Neural progenitor cell (in vitro differentiated cells): ENCODE measurements around the gene KMT5C. TPM values are rescaled to one million over a fixed set of nuclear protein-coding genes. Genes with fewer than 3 reads are reported as not detected.
A peak's percentile ranks its signal among the peaks of the same experiment; 100 is the strongest.

Experiments
- DNase-seq: peaks from one replicate; pipeline ENCODE4 v3.0.0-alpha.2; 2016; ENCODE audit warnings: low spot score
- H2AFZ ChIP-seq: fragments of 200-600 bp; sonication (generic); replicated peaks from 2 replicates; pipeline ENCODE4 v1.6.1; 2016; ENCODE audit warnings: antibody characterized with exemption
- H3F3A ChIP-seq: fragments of 200-600 bp; sonication (generic); 2 replicates; pipeline ENCODE4 v1.6.1; 2016; ENCODE audit warnings: antibody characterized with exemption, low read depth
- H3K27ac ChIP-seq: fragments of 200-600 bp; sonication (generic); 2 replicates; pipeline ENCODE4 v1.5.1; 2016; ENCODE audit warnings: mild to moderate bottlenecking
- H3K27me3 ChIP-seq: fragments of 200-600 bp; sonication (generic); 2 replicates; pipeline ENCODE4 v1.6.1; 2016; ENCODE audit warnings: mild to moderate bottlenecking, moderate library complexity
- H3K36me3 ChIP-seq: fragments of 200-600 bp; sonication (generic); 2 replicates; pipeline ENCODE4 v1.5.1; 2016
- H3K4me1 ChIP-seq: fragments of 200-600 bp; sonication (generic); 2 replicates; pipeline ENCODE4 v1.6.1; 2016; ENCODE audit warnings: mixed run types
- H3K4me2 ChIP-seq: fragments of 200-600 bp; sonication (generic); 2 replicates; pipeline ENCODE4 v1.6.1; 2016
- H3K4me3 ChIP-seq: fragments of 200-600 bp; sonication (generic); 2 replicates; pipeline ENCODE4 v1.5.1; 2016
- H3K79me2 ChIP-seq: fragments of 200-600 bp; sonication (generic); 2 replicates; pipeline ENCODE4 v1.6.1; 2016; ENCODE audit warnings: low read depth
- H3K9ac ChIP-seq: fragments of 200-600 bp; sonication (generic); 2 replicates; pipeline ENCODE4 v1.6.1; 2016
- H3K9me3 ChIP-seq: fragments of 200-600 bp; sonication (generic); 2 replicates; pipeline ENCODE4 v1.5.1; 2016; ENCODE audit warnings: low read depth
- H4K20me1 ChIP-seq: fragments of 200-600 bp; sonication (generic); 2 replicates; pipeline ENCODE4 v1.6.1; 2016; ENCODE audit warnings: low read depth
- H3K27ac Mint-ChIP-seq: 3 replicates; pipeline ENCODE4 v1.8.0; 2021; ENCODE audit warnings: mixed read lengths
- H3K27me3 Mint-ChIP-seq: 2 replicates; pipeline ENCODE4 v1.8.0; 2022; ENCODE audit warnings: low read depth, mild to moderate bottlenecking, inconsistent platforms, moderate library complexity, mixed read lengths; ENCODE audit not compliant: insufficient read depth
- H3K36me3 Mint-ChIP-seq: 3 replicates; pipeline ENCODE4 v1.8.0; 2021; ENCODE audit warnings: mixed read lengths
- H3K4me1 Mint-ChIP-seq: 3 replicates; pipeline ENCODE4 v1.8.0; 2021; ENCODE audit warnings: mixed read lengths
- H3K4me3 Mint-ChIP-seq: 3 replicates; pipeline ENCODE4 v1.8.0; 2021; ENCODE audit warnings: mild to moderate bottlenecking, moderate library complexity, mixed read lengths
- H3K9me3 Mint-ChIP-seq: 3 replicates; pipeline ENCODE4 v1.8.0; 2020; ENCODE audit warnings: mixed read lengths
- EZH2 ChIP-seq: fragments of 200-600 bp; sonication (generic); IDR thresholded peaks from 2 replicates; pipeline ENCODE4 v1.6.1; 2017; ENCODE audit warnings: antibody characterized with exemption, mild to moderate bottlenecking, moderate library complexity
- EZH2phosphoT487 ChIP-seq: fragments of 200-600 bp; sonication (generic); IDR thresholded peaks from 2 replicates; pipeline ENCODE4 v1.6.1; 2017; ENCODE audit warnings: antibody characterized with exemption
- total RNA-seq: library from RNA; depleted of rRNA; stranded (reverse); fragments of >200 nt; gene quantifications from 2 replicates; pipeline ENCODE4 v1.2.3, GENCODE V29; 2015; ENCODE audit warnings: low replicate concordance
- TF ChIP-seq, protein P1 (sequence below): fragments of 200-600 bp; sonication (generic); IDR thresholded peaks from 2 replicates; pipeline ENCODE4 v1.5.1; 2017; ENCODE audit warnings: antibody characterized with exemption, mild to moderate bottlenecking

Gene KMT5C
- total RNA-seq, 1 donor from 2014 or later, result 21.1 TPM

DNA sequence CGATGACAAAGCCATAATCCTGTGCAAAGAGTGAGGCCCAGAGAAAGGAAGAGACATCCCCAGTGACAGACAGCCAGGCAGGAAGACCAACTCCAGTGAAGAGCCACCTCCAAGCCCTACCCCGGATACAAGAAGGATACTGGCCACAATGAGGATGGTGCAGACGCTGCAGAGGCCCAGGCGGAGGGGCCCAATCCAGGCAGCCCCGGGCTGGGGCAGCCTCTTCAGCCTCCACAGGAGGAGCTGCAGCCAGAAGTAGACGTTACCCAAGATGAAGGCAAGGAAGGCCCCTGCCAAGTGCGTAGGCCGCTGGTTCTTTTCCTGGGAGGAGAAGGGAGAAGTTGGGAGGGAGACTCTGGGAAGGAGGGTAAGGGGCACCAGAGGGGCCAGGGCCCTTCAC, 23.0 kb upstream of the KMT5C start:
- H3K4me3 Mint-ChIP-seq, result no peak overlapping the region

DNA sequence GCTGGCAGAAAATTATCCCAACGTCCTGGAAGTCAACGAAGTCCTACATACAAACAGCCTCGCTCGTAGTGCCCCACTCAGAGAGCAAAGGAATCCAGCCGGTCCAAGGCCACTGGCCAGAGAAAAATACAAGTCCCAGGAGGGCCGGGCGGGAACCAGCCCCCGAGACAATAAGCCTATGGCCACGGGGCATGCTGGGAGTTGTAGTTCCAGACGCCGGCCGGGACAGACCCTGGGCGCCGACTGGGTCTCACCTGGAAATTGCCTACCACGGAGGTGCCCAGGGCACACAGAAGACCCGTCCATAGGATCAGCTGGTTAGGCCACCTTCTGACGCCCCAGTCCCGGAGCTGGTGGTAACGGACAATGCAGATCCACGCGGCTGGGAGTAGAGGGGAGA, 19.9 kb upstream of the KMT5C start:
- no peak overlapping the region for H3K27ac ChIP-seq
- H3K4me2 ChIP-seq, result peak overlapping the region; percentile 71
- no peak overlapping the region for H3K9ac ChIP-seq
- DNase-seq, result peak; percentile 89
- H2AFZ ChIP-seq, result peak overlapping the region; percentile 97
- no peaks in the 10 kb centered on the region for H3K36me3 ChIP-seq
- H3K27me3 ChIP-seq, result no peaks in the 10 kb centered on the region
- Mint-ChIP-seq H3K4me1 (peaks cover 3% of the 10 kb centered on the region), H3K36me3 (no peaks in the 10 kb centered on the region), H3K4me3 (peak overlapping the region; percentile 58), H3K27ac (peak overlapping the region; percentile 33), H3K27me3 (peaks cover 8% of the 10 kb centered on the region), H3K9me3 (no peaks in the 10 kb centered on the region)
- H3F3A ChIP-seq, result no peaks in the 10 kb centered on the region
- no peak for TF ChIP-seq EZH2phosphoT487
- no peak for TF ChIP-seq EZH2
- TF ChIP-seq, protein P1, sequence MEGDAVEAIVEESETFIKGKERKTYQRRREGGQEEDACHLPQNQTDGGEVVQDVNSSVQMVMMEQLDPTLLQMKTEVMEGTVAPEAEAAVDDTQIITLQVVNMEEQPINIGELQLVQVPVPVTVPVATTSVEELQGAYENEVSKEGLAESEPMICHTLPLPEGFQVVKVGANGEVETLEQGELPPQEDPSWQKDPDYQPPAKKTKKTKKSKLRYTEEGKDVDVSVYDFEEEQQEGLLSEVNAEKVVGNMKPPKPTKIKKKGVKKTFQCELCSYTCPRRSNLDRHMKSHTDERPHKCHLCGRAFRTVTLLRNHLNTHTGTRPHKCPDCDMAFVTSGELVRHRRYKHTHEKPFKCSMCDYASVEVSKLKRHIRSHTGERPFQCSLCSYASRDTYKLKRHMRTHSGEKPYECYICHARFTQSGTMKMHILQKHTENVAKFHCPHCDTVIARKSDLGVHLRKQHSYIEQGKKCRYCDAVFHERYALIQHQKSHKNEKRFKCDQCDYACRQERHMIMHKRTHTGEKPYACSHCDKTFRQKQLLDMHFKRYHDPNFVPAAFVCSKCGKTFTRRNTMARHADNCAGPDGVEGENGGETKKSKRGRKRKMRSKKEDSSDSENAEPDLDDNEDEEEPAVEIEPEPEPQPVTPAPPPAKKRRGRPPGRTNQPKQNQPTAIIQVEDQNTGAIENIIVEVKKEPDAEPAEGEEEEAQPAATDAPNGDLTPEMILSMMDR, result no peak
- no peaks in the 10 kb centered on the region for H3K9me3 ChIP-seq
- peak overlapping the region; percentile 42 for H3K4me3 ChIP-seq
- no peaks in the 10 kb centered on the region for H4K20me1 ChIP-seq
- no peaks in the 10 kb centered on the region for H3K79me2 ChIP-seq
- no peaks in the 10 kb centered on the region for H3K4me1 ChIP-seq

More for the DNA sequence above, 23.0 kb upstream of the KMT5C start:
- Histone ChIP-seq H3K4me1 (no peaks in the 10 kb centered on the region), H3F3A (peaks cover 10% of the 10 kb centered on the region), H3K27ac (no peak overlapping the region), H3K36me3 (no peaks in the 10 kb centered on the region), H2AFZ (no peak overlapping the region), H3K4me2 (no peak overlapping the region), H3K4me3 (no peak overlapping the region), H3K27me3 (no peaks in the 10 kb centered on the region), H4K20me1 (no peaks in the 10 kb centered on the region), H3K9ac (no peak overlapping the region), H3K79me2 (no peaks in the 10 kb centered on the region), H3K9me3 (no peaks in the 10 kb centered on the region)
- peaks cover 7% of the 10 kb centered on the region for H3K4me1 Mint-ChIP-seq
- DNase-seq, result no peak
- no peaks in the 10 kb centered on the region for H3K9me3 Mint-ChIP-seq
- TF ChIP-seq, protein P1, result no peak
- TF ChIP-seq EZH2phosphoT487, result no peak
- no peak for TF ChIP-seq EZH2
- no peak overlapping the region for H3K27ac Mint-ChIP-seq
- H3K36me3 Mint-ChIP-seq, result peaks cover 4% of the 10 kb centered on the region
- peaks cover 13% of the 10 kb centered on the region for H3K27me3 Mint-ChIP-seq

DNA sequence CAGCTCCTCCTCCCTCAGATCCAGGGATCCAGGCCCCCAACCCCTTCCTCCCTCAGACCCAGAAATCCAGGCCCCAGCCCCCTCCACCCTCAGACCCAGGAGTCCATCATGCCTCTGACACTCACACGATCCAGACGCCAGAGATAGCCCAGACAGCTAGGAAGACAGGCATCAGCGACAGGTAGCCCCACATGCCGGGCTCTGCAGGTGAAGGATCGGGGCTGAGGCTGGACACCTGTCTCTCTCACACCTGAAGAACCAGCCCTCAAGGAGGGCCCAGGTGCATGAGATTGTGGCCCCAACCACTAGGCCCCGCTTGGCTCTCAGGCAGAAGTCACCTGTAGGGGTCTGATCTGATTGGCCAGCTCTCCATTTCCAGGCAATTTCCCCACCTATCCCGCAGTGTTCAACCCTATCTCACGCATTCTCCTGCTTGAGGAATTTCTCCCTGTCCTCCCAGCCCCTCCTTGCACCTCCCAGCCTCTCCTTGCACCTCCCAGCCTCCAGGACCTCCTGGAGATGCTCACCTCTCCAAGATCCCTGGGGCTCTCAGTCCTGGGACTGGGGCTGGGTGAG, 18.7 kb upstream of the KMT5C start:
- no peak for DNase-seq
- no peaks in the 10 kb centered on the region for H3F3A ChIP-seq
- Mint-ChIP-seq H3K27me3 (peaks cover 4% of the 10 kb centered on the region), H3K36me3 (no peaks in the 10 kb centered on the region), H3K9me3 (no peaks in the 10 kb centered on the region), H3K4me3 (no peak overlapping the region), H3K4me1 (peaks cover 3% of the 10 kb centered on the region), H3K27ac (no peak overlapping the region)
- H3K27ac ChIP-seq, result no peak overlapping the region
- no peaks in the 10 kb centered on the region for H3K27me3 ChIP-seq
- TF ChIP-seq, protein P1, result no peak
- TF ChIP-seq EZH2phosphoT487 (no peak), EZH2 (no peak)
- H4K20me1 ChIP-seq, result no peaks in the 10 kb centered on the region
- no peak overlapping the region for H3K4me3 ChIP-seq
- H2AFZ ChIP-seq, result no peak overlapping the region
- H3K79me2 ChIP-seq, result no peaks in the 10 kb centered on the region
- H3K9ac ChIP-seq, result no peak overlapping the region
- H3K4me1 ChIP-seq, result no peaks in the 10 kb centered on the region
- no peak overlapping the region for H3K4me2 ChIP-seq
- H3K9me3 ChIP-seq, result no peaks in the 10 kb centered on the region
- H3K36me3 ChIP-seq, result no peaks in the 10 kb centered on the region
